Endothelial cell of umbilical vein (primary cell): ENCODE results near the gene PSENEN. TPM values are rescaled to one million over a fixed set of nuclear protein-coding genes. Genes with fewer than 3 reads are reported as not detected.

Experiments used
- BruUV-seq: library from RNA; stranded (reverse); fragments of 400-500 nt; replicated peaks from 2 replicates; lab custom pipeline; 2021; lab: Mats Ljungman, UMichigan
- CTCF ChIA-PET: fragments of 300-600, 350-600 bp; sonication (Branson Sonifier 250); formaldehyde crosslinking; loops from one replicate; lab custom pipeline; 2021; ENCODE audit warnings: antibody characterized with exemption, inconsistent platforms; lab: Charles Lee
- POLR2A ChIA-PET: fragments of 300-600, 350-600 bp; sonication (Branson Sonifier 250); formaldehyde crosslinking; loops from one replicate; lab custom pipeline; 2021; ENCODE audit warnings: antibody characterized with exemption, inconsistent platforms; lab: Charles Lee
- DNase-seq: peaks from one replicate; pipeline ENCODE4 v3.0.0-alpha.2; 2011; ENCODE audit warnings: low read depth, low spot score
- FAIRE-seq: peaks from 2 replicates; lab custom pipeline; 2011; peaks lifted over from hg19 to GRCh38; lab: Jason Lieb, UNC
- H2AFZ ChIP-seq: 2 replicates; pipeline ENCODE4 v1.6.0; 2012; ENCODE audit warnings: low read depth, low read length, control low read depth, inconsistent platforms
- H3K27ac ChIP-seq: 2 replicates; pipeline ENCODE4 v1.5.1; 2011; ENCODE audit warnings: low read depth, mild to moderate bottlenecking, control low read depth, low read length, moderate library complexity; ENCODE audit not compliant: insufficient read depth
- H3K27me3 ChIP-seq, 2 experiments: 2 replicates each; pipeline versions ENCODE4 v1.6.0 to v1.6.1; 2011; ENCODE audit warnings: low read length in 2 of 2, mixed read lengths in 1 of 2; ENCODE audit not compliant: control insufficient read depth in 2 of 2, insufficient read depth in 2 of 2
- H3K36me3 ChIP-seq, 2 experiments: 2 replicates in 1 of 2; 3 replicates in 1 of 2; pipeline ENCODE4 v1.5.1; 2011; ENCODE audit warnings: low read length in 2 of 2, mild to moderate bottlenecking in 1 of 2, moderate library complexity in 1 of 2; ENCODE audit not compliant: control insufficient read depth in 2 of 2, insufficient read depth in 2 of 2; ENCODE audit errors: extremely low read depth in 1 of 2
- H3K4me1 ChIP-seq: 3 replicates; pipeline ENCODE4 v1.5.1; 2011; ENCODE audit warnings: mild to moderate bottlenecking, low read length; ENCODE audit not compliant: control insufficient read depth, insufficient read depth; ENCODE audit errors: extremely low read depth
- H3K4me2 ChIP-seq: 2 replicates; pipeline ENCODE4 v1.6.1; 2011; ENCODE audit warnings: low read length, control low read depth, mixed read lengths; ENCODE audit not compliant: insufficient read depth
- H3K4me3 ChIP-seq, 3 experiments: fragments of 200-600 bp in 1 of 3; sonication (generic), shearing (Covaris generic) in 1 of 3; replicated peaks in 1 of 3; 2 replicates each; pipeline ENCODE4 v1.5.1; 2011 to 2016; ENCODE audit warnings: control low read depth in 3 of 3, low read length in 3 of 3, mild to moderate bottlenecking in 2 of 3, inconsistent platforms in 1 of 3, low read depth in 1 of 3, moderate library complexity in 1 of 3; ENCODE audit not compliant: insufficient read depth in 1 of 3
- H3K79me2 ChIP-seq: 2 replicates; pipeline ENCODE4 v1.6.0; 2012; ENCODE audit warnings: low read length, inconsistent platforms; ENCODE audit not compliant: control insufficient read depth, insufficient read depth
- H3K9ac ChIP-seq: replicated peaks from 2 replicates; pipeline ENCODE3; 2011; ENCODE audit warnings: low read length, control low read depth; ENCODE audit not compliant: insufficient read depth; ENCODE audit errors: extremely low read depth
- H3K9me1 ChIP-seq: replicated peaks from 3 replicates; pipeline ENCODE4 v1.6.0; 2011; ENCODE audit warnings: mild to moderate bottlenecking, low read length; ENCODE audit not compliant: control insufficient read depth, insufficient read depth; ENCODE audit errors: extremely low read depth
- H3K9me3 ChIP-seq: replicated peaks from 2 replicates; pipeline ENCODE4 v1.5.1; 2012; ENCODE audit warnings: low read length, inconsistent platforms; ENCODE audit not compliant: control insufficient read depth, insufficient read depth
- H4K20me1 ChIP-seq: replicated peaks from 2 replicates; pipeline ENCODE3; 2011; ENCODE audit warnings: mild to moderate bottlenecking, low read length; ENCODE audit not compliant: control insufficient read depth, insufficient read depth; ENCODE audit errors: extremely low read depth
- EZH2 ChIP-seq: IDR thresholded peaks from 2 replicates; pipeline ENCODE4 v1.6.1; 2012; ENCODE audit warnings: borderline replicate concordance, low read depth, mild to moderate bottlenecking, moderate library complexity, low read length, inconsistent platforms; ENCODE audit not compliant: severe bottlenecking
- FOS ChIP-seq: IDR thresholded peaks from 2 replicates; pipeline ENCODE4 v1.6.1; 2011; ENCODE audit warnings: mild to moderate bottlenecking, low read length, moderate library complexity, borderline replicate concordance; ENCODE audit not compliant: insufficient read depth
- GATA2 ChIP-seq: IDR thresholded peaks from 2 replicates; pipeline ENCODE4 v1.7.0; 2011; ENCODE audit warnings: low read depth, mild to moderate bottlenecking, moderate library complexity, mixed read lengths, low read length; ENCODE audit not compliant: insufficient read length, insufficient read depth
- JUN ChIP-seq: IDR thresholded peaks from 2 replicates; pipeline ENCODE4 v1.6.1; 2011; ENCODE audit warnings: borderline replicate concordance, low read depth; ENCODE audit not compliant: insufficient read length, insufficient read depth
- MAX ChIP-seq: IDR thresholded peaks from 2 replicates; pipeline ENCODE4 v1.6.1; 2011; ENCODE audit not compliant: insufficient read depth, insufficient read length
- MYC ChIP-seq: IDR thresholded peaks from one replicate; pipeline ENCODE4 v1.6.1; 2011; ENCODE audit warnings: mild to moderate bottlenecking, low read depth, low read length
- POLR2A ChIP-seq: IDR thresholded peaks from 2 replicates; pipeline ENCODE4 v1.6.1; 2012; ENCODE audit warnings: low read depth, mild to moderate bottlenecking, control low read depth, low read length
- POLR2AphosphoS5 ChIP-seq: IDR thresholded peaks from 2 replicates; pipeline ENCODE4 v1.6.1; 2012; ENCODE audit warnings: low read depth, mild to moderate bottlenecking, control low read depth, low read length, moderate library complexity; ENCODE audit not compliant: insufficient read depth
- dilution Hi-C: fragments of 300-500 bp; cut with MboI; formaldehyde crosslinking; loops from one replicate; pipeline ENCODE4 v1.15.0; 2019; ENCODE audit warnings: low sequenced_read_pairs; ENCODE audit not compliant: extremely low pct_ligation_motif_present
- intact Hi-C: fragments of 100-400 bp; cut with micrococcal nuclease; formaldehyde crosslinking; loops from one replicate; pipeline ENCODE4 v1.10.0; 2022
- polyA plus RNA-seq, 4 experiments: library from polyadenylated mRNA; depleted of rRNA in 3 of 4; stranded (reverse) in 3 of 4; unstranded in 1 of 4; fragments of >200 nt; gene quantifications; 2 replicates each; pipeline versions ENCODE4 v1.2.1 to v1.2.3, GENCODE V29; 2011 to 2012; ENCODE audit warnings: missing spikeins in 1 of 4
- total RNA-seq: library from RNA; stranded (reverse); gene quantifications from 2 replicates; pipeline ENCODE4 v1.2.3, GENCODE V29; 2021
- TF ChIP-seq, protein P1 (sequence below), 2 donors: IDR thresholded peaks; 1 replicate in 1 of 2; 2 replicates in 1 of 2; pipeline ENCODE4 v1.5.1; 2011; ENCODE audit warnings: low read length in 2 of 2, mild to moderate bottlenecking in 2 of 2, moderate library complexity in 2 of 2, control low read depth in 1 of 2, inconsistent platforms in 1 of 2, low read depth in 1 of 2; ENCODE audit not compliant: insufficient read depth in 1 of 2; ENCODE audit errors: extremely low read depth in 1 of 2

PSENEN gene
- total and polyA plus RNA-seq, 2 donors (not counting 3 experiments of a cell fraction or from before 2014, with no cell fraction given) = 60.0 to 70.1 TPM

GRCh38 chr19:35760711-35761349 lies 15.4 kb downstream of the PSENEN start:
- peaks cover 22% of the 10 kb centered on the region for H3K4me1 ChIP-seq
- DNase-seq = no peak
- dilution Hi-C loops (no loop called here), intact Hi-C loops (no loop called here)
- H3K79me2 ChIP-seq = peaks cover 14% of the 10 kb centered on the region
- H3K4me2 ChIP-seq = no peak overlapping the region
- no peak overlapping the region for H3K9ac ChIP-seq
- CTCF ChIA-PET = no interaction called here
- no peak overlapping the region for H3K4me3 ChIP-seq
- H3K9me3 ChIP-seq = no peaks in the 10 kb centered on the region
- no TSS peak for BruUV-seq
- FAIRE-seq = no peak
- no peak overlapping the region for H2AFZ ChIP-seq
- H3K9me1 ChIP-seq = no peaks in the 10 kb centered on the region
- peaks cover 3 to 7% of the 10 kb centered on the region in 2 experiments for H3K36me3 ChIP-seq
- no peaks in the 10 kb centered on the region for H3K27me3 ChIP-seq
- POLR2A ChIA-PET = no interaction called here
- H3K27ac ChIP-seq = no peak overlapping the region
- no peaks in the 10 kb centered on the region for H4K20me1 ChIP-seq
- no peak for TF ChIP-seq POLR2AphosphoS5
- no peak for TF ChIP-seq POLR2A
- TF ChIP-seq JUN = no peak
- TF ChIP-seq, protein P1, sequence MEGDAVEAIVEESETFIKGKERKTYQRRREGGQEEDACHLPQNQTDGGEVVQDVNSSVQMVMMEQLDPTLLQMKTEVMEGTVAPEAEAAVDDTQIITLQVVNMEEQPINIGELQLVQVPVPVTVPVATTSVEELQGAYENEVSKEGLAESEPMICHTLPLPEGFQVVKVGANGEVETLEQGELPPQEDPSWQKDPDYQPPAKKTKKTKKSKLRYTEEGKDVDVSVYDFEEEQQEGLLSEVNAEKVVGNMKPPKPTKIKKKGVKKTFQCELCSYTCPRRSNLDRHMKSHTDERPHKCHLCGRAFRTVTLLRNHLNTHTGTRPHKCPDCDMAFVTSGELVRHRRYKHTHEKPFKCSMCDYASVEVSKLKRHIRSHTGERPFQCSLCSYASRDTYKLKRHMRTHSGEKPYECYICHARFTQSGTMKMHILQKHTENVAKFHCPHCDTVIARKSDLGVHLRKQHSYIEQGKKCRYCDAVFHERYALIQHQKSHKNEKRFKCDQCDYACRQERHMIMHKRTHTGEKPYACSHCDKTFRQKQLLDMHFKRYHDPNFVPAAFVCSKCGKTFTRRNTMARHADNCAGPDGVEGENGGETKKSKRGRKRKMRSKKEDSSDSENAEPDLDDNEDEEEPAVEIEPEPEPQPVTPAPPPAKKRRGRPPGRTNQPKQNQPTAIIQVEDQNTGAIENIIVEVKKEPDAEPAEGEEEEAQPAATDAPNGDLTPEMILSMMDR (IDR thresholded peaks at IDR 0.05; ENCODE audit: extremely low read depth in 1 of 2, insufficient read depth in 1 of 2, low read depth in 1 of 2, low read length in 2 of 2) = no peak
- no peak for TF ChIP-seq MYC
- TF ChIP-seq FOS = no peak
- TF ChIP-seq GATA2 = no peak
- no peak for TF ChIP-seq MAX
- TF ChIP-seq EZH2 = no peak
